ENCODE data around the gene RNF212. TPM values are rescaled to one million over a fixed set of nuclear protein-coding genes. Genes with fewer than 3 reads are reported as not detected.

The RNF212 gene
- total RNA-seq, 1 experiment from 2014 or later, result not detected

DNA sequence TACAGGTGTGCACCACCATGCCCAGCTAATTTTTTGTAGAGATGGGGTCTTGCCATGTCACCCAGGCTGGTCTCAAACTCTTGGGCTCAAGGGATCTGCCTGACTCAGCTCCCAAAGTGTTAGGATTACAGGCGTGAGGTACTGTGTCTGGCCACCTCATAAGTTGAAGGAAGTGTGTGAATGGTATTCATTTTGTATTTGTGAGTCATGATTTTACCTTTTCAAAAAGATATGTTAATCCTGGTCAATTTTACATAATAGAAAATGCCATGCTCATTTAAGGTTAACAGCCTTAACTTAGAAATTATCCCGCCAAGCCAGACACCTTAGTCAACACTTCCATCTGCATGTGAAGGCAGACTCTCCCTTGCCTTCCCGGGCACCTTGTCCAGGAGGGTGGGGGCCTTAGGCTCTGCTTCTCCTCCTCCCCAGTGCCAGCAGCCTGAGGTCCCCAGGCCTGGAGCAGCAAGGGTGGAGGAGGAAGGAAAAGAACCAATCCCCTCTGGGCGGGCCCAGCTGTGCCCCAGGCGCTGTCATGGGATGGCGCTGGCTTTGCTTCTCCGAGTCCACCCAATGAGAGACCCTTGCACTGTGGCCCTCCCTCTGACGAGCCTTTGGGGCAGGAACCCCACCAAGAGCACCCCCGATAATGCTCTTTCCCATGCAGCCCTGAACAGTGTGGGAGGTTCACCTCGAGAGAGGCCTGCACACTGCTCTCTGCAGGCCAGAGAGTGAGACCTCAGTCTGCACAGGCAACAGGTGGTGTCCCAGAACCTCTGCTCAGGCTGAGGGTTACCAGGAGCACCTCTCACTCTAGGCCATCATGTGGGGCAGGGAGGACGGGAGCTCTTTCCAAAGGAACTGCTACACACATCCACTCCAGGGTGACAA, 37.3 kb downstream of the RNF212 start:
- intact Hi-C loops (cut with micrococcal nuclease; ENCODE audit: unreplicated experiment), result no loop called here

DNA sequence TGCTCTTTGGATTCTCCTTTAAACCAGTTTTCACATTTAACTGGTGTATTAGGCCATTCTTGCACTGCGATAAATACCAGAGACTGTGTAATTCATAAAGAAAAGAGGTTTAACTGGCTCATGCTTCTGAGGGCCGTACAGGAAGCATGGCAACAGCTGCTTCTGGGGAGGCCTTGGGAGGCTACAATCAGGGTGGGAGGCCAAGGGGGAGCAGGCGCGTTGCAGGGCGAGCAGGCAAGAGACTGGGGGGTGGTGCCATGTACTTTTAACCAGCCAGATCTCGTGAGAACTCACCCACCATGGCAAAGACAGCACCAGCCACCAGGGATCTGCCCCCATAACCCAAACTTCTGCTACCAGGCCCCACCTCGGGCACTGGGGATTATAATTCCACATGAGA, 38.1 kb downstream of the RNF212 start:
- Mint-ChIP-seq H3K27ac (ENCODE audit: unreplicated experiment) (no peak overlapping the region), H3K9me3 (ENCODE audit: unreplicated experiment) (no peaks in the 10 kb centered on the region), H3K27me3 (ENCODE audit: insufficient read depth, unreplicated experiment) (peaks cover 18% of the 10 kb centered on the region), H3K4me3 (ENCODE audit: unreplicated experiment) (no peak overlapping the region), H3K4me1 (ENCODE audit: low read depth, unreplicated experiment) (no peaks in the 10 kb centered on the region), H3K36me3 (ENCODE audit: insufficient read depth, unreplicated experiment) (no peaks in the 10 kb centered on the region)
- Histone ChIP-seq H3K4me3 (ENCODE audit: low read depth, low read length) (no peak overlapping the region), H3K9me3 (no peaks in the 10 kb centered on the region), H3K27me3 (replicated peaks; ENCODE audit: control insufficient read depth, insufficient read depth, low read length) (no peaks in the 10 kb centered on the region), H3K36me3 (ENCODE audit: control insufficient read depth, insufficient read depth, low read length) (no peaks in the 10 kb centered on the region), H3K4me1 (no peaks in the 10 kb centered on the region)
- TF ChIP-seq, protein P1, sequence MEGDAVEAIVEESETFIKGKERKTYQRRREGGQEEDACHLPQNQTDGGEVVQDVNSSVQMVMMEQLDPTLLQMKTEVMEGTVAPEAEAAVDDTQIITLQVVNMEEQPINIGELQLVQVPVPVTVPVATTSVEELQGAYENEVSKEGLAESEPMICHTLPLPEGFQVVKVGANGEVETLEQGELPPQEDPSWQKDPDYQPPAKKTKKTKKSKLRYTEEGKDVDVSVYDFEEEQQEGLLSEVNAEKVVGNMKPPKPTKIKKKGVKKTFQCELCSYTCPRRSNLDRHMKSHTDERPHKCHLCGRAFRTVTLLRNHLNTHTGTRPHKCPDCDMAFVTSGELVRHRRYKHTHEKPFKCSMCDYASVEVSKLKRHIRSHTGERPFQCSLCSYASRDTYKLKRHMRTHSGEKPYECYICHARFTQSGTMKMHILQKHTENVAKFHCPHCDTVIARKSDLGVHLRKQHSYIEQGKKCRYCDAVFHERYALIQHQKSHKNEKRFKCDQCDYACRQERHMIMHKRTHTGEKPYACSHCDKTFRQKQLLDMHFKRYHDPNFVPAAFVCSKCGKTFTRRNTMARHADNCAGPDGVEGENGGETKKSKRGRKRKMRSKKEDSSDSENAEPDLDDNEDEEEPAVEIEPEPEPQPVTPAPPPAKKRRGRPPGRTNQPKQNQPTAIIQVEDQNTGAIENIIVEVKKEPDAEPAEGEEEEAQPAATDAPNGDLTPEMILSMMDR (IDR thresholded peaks at IDR 0.05; ENCODE audit: insufficient read depth in 1 of 2, low read depth in 1 of 2, low read length in 1 of 2, severe bottlenecking in 1 of 2, unreplicated experiment in 1 of 2), result no peak
- BruUV-seq (replicated peaks), result no TSS peak
- intact Hi-C loops (cut with micrococcal nuclease; ENCODE audit: unreplicated experiment), result no loop called here
- no peak for DNase-seq
- CTCF ChIA-PET, result no interaction called here
- POLR2A ChIA-PET, result no interaction called here

More for the DNA sequence above, 37.3 kb downstream of the RNF212 start:
- Mint-ChIP-seq H3K36me3 (ENCODE audit: insufficient read depth, unreplicated experiment) (no peaks in the 10 kb centered on the region), H3K27ac (ENCODE audit: unreplicated experiment) (no peak overlapping the region), H3K4me1 (ENCODE audit: low read depth, unreplicated experiment) (no peaks in the 10 kb centered on the region), H3K9me3 (ENCODE audit: unreplicated experiment) (no peaks in the 10 kb centered on the region), H3K27me3 (ENCODE audit: insufficient read depth, unreplicated experiment) (peaks cover 18% of the 10 kb centered on the region), H3K4me3 (ENCODE audit: unreplicated experiment) (no peak overlapping the region)
- BruUV-seq (replicated peaks), result no TSS peak
- ChIA-PET CTCF (no interaction called here), POLR2A (no interaction called here)
- Histone ChIP-seq H3K4me3 (ENCODE audit: low read depth, low read length) (no peak overlapping the region), H3K9me3 (no peaks in the 10 kb centered on the region; the same call in 1 of the 2 replicates), H3K27me3 (replicated peaks; ENCODE audit: control insufficient read depth, insufficient read depth, low read length) (no peaks in the 10 kb centered on the region), H3K36me3 (ENCODE audit: control insufficient read depth, insufficient read depth, low read length) (no peaks in the 10 kb centered on the region), H3K4me1 (no peaks in the 10 kb centered on the region)
- TF ChIP-seq, protein P1 (IDR thresholded peaks at IDR 0.05; ENCODE audit: insufficient read depth in 1 of 2, low read depth in 1 of 2, low read length in 1 of 2, severe bottlenecking in 1 of 2, unreplicated experiment in 1 of 2), result no peak
- DNase-seq, result no peak

DNA sequence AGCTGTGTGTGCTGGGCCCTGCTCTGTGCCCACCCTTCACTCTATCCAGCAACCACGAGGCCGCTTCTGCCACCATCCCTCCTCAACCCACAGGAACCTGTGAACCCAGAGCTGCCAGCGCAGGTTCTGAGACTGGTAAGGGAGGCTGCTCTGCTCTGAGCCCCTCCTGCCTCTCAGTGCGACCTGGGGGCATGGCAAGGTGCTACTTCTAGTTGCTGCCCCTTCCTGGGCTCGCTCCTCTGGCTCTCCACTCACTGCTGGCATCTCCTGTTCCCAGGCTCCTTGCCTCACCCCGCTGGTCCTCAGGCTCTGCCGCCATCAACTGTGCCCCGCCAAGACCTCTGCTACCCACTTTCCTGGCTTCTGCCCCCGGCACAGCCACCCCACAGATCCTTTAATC, 39.3 kb downstream of the RNF212 start:
- CTCF ChIA-PET, result no interaction called here
- H3K4me1 Mint-ChIP-seq (ENCODE audit: low read depth, unreplicated experiment), result no peaks in the 10 kb centered on the region
- no peaks in the 10 kb centered on the region for H3K36me3 Mint-ChIP-seq (ENCODE audit: insufficient read depth, unreplicated experiment)
- no peak overlapping the region for H3K4me3 ChIP-seq (ENCODE audit: low read depth, low read length)
- no peak overlapping the region for H3K27ac Mint-ChIP-seq (ENCODE audit: unreplicated experiment)
- TF ChIP-seq, protein P1 (IDR thresholded peaks at IDR 0.05; ENCODE audit: insufficient read depth in 1 of 2, low read depth in 1 of 2, low read length in 1 of 2, severe bottlenecking in 1 of 2, unreplicated experiment in 1 of 2), result no peak
- no peaks in the 10 kb centered on the region for H3K9me3 Mint-ChIP-seq (ENCODE audit: unreplicated experiment)
- DNase-seq, result no peak
- peaks cover 14% of the 10 kb centered on the region for H3K27me3 Mint-ChIP-seq (ENCODE audit: insufficient read depth, unreplicated experiment)
- H3K4me1 ChIP-seq, result no peaks in the 10 kb centered on the region
- POLR2A ChIA-PET, result no interaction called here
- BruUV-seq (replicated peaks), result no TSS peak
- no peaks in the 10 kb centered on the region for H3K9me3 ChIP-seq
- intact Hi-C loops (cut with micrococcal nuclease; ENCODE audit: unreplicated experiment), result no loop called here
- no peaks in the 10 kb centered on the region for H3K36me3 ChIP-seq (ENCODE audit: control insufficient read depth, insufficient read depth, low read length)
- no peak overlapping the region for H3K4me3 Mint-ChIP-seq (ENCODE audit: unreplicated experiment)
- no peaks in the 10 kb centered on the region for H3K27me3 ChIP-seq (replicated peaks; ENCODE audit: control insufficient read depth, insufficient read depth, low read length)
